Activated naive CD8-positive, alpha-beta T cell treated with anti-CD3 and anti-CD28 coated beads, Interleukin-2, amount 10 ng/mL, durations not matched to agents 7 days and 5 days (primary cell): ENCODE results near the gene CUZD1. TPM values are rescaled to one million over a fixed set of nuclear protein-coding genes. Genes with fewer than 3 reads are reported as not detected.

Experiments used
- ATAC-seq: fragments of 150-1000 bp; cut with Tn5 transposase; one replicate; pipeline ENCODE4 v1.10.0; 2021; ENCODE audit warnings: low read depth, moderate library complexity
- POLR2A ChIA-PET: fragments of 350-600 bp; sonication (Branson Sonifier 250); formaldehyde crosslinking; loops from one replicate; lab custom pipeline; 2021; ENCODE audit warnings: antibody characterized with exemption; lab: Charles Lee
- DNase-seq: peaks from one replicate; pipeline ENCODE4 v3.0.0; 2021
- H3K27ac Mint-ChIP-seq: one replicate; pipeline ENCODE4 v1.8.0; 2022; ENCODE audit warnings: mild to moderate bottlenecking, mixed read lengths
- H3K27me3 Mint-ChIP-seq: one replicate; pipeline ENCODE4 v1.8.0; 2022; ENCODE audit warnings: mild to moderate bottlenecking, moderate library complexity, mixed read lengths
- H3K36me3 Mint-ChIP-seq: one replicate; pipeline ENCODE4 v1.8.0; 2021; ENCODE audit warnings: mild to moderate bottlenecking, mixed read lengths
- H3K4me1 Mint-ChIP-seq: one replicate; pipeline ENCODE4 v1.8.0; 2021; ENCODE audit warnings: mixed read lengths
- H3K4me3 Mint-ChIP-seq: one replicate; pipeline ENCODE4 v1.8.0; 2022; ENCODE audit warnings: mild to moderate bottlenecking, moderate library complexity, mixed read lengths
- H3K9me3 Mint-ChIP-seq: one replicate; pipeline ENCODE4 v1.8.0; 2021; ENCODE audit warnings: mixed read lengths
- total RNA-seq, 2 experiments: library from RNA; stranded (reverse); gene quantifications; one replicate each; pipeline ENCODE4 v1.2.3, GENCODE V29; 2021

Gene CUZD1
- total RNA-seq, 2 experiments from 2014 or later: 3.0 to 3.4 TPM

DNA sequence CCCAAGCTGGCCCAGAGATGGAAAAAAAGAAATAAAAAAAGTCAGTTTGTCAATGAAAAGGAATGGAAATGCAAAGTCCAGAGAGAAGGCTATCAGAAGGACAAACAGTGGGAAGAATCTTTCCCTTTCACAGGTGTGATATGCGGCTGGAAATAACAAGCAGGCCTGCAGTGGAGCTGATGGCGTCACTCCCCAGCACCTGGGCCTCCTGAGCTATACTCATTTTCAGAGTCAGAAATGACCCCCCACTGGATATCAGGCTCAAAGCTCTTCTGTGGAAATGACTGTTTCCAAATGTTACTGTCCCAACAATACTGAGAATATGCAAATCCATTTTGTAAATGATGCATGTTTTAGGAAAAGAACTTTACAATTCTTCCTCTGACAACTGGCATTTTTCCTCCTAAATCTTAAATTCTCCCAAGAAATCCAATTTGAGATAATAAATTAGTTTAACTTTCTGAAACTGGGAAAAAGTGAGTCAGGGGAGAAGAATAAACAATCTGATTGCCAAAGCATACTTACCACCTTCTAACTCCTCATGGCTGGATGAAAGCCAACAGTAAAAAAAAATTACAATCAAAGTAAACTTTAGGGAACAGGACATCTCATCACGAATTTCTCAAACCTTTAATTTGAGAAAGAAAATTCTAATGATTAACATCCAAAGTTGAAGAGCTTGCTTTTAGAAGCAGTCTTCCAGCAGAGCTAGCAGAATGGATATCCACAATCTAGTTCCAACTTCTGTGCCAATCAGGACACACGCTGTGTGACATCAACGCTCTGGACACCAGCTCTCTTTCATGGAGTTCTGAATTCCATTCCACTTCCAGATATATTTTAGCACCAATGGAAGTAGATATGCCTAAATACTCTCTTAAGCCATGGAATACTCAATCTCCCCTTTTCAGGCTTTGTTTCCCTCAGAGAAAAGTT lies 5.3 kb upstream of the CUZD1 start:
- peaks cover 4% of the 10 kb centered on the region for H3K9me3 Mint-ChIP-seq
- ATAC-seq: no peak
- no peak overlapping the region for H3K27ac Mint-ChIP-seq

DNA sequence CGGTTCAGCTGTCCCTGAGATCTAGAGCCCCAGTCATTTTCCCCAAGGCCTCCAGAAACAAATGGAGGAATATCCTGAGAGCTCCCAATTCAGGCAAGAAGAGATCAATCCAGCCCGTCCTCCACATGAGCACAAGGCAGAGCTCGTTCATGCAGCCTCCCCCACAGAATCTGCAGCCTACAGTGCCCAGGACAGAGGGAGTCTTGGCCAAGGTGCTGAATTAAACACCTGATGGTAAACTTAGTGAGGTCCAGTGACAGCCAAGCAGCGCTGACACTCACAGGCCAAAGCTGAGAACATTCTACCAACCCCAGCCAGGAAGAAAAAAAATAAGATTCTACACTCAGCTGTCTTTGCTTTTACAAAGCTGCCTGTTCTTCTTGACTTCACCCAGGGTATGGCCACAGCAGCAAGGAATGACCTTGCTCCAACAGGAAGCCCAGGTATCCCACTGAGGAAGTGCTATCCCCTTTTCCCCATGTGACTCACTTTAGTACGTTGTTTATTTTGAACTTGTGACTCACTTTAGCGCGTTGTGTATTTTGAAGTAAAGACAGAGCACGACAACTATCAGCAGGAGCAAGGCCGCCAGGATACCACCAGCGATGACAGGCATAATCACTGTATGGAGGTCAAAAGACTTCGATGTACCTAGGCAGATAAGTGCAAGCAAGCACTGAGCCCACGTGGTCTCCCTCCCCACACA lies 4.4 kb upstream of the CUZD1 start:
- H3K27me3 Mint-ChIP-seq: no peaks in the 10 kb centered on the region
- peaks cover 24% of the 10 kb centered on the region for H3K4me1 Mint-ChIP-seq
- H3K27ac Mint-ChIP-seq: no peak overlapping the region
- POLR2A ChIA-PET: no interaction called here
- H3K36me3 Mint-ChIP-seq: peaks cover 58% of the 10 kb centered on the region
- H3K4me3 Mint-ChIP-seq: no peak overlapping the region
- ATAC-seq: no peak
- H3K9me3 Mint-ChIP-seq: peaks cover 4% of the 10 kb centered on the region
- no peak for DNase-seq

More for the DNA sequence above, 5.3 kb upstream of the CUZD1 start:
- Mint-ChIP-seq H3K36me3 (peaks cover 54% of the 10 kb centered on the region), H3K4me3 (no peak overlapping the region), H3K27me3 (no peaks in the 10 kb centered on the region), H3K4me1 (peaks cover 26% of the 10 kb centered on the region)
- DNase-seq: no peak
- POLR2A ChIA-PET: no interaction called here

DNA sequence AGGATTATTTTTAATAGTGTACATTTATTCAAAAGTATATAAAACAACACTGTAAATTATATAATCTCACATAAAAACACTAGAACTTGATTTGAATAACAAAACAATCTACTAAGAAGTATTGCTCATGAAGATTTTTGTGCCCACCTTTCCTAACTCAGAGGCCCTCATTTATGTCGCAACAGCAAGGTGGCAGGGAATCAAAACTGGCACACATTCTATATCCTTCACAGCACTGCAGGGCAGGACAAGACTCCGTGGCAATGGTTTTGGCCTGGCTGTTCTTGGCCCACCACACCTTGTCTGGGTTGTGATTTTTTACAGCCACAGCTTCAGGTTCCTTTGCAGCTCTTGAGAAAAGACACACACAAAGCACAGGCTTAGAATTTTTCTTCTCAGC lies 3.4 kb upstream of the CUZD1 start:
- Mint-ChIP-seq H3K4me1 (peaks cover 18% of the 10 kb centered on the region), H3K36me3 (peaks cover 54% of the 10 kb centered on the region)

DNA sequence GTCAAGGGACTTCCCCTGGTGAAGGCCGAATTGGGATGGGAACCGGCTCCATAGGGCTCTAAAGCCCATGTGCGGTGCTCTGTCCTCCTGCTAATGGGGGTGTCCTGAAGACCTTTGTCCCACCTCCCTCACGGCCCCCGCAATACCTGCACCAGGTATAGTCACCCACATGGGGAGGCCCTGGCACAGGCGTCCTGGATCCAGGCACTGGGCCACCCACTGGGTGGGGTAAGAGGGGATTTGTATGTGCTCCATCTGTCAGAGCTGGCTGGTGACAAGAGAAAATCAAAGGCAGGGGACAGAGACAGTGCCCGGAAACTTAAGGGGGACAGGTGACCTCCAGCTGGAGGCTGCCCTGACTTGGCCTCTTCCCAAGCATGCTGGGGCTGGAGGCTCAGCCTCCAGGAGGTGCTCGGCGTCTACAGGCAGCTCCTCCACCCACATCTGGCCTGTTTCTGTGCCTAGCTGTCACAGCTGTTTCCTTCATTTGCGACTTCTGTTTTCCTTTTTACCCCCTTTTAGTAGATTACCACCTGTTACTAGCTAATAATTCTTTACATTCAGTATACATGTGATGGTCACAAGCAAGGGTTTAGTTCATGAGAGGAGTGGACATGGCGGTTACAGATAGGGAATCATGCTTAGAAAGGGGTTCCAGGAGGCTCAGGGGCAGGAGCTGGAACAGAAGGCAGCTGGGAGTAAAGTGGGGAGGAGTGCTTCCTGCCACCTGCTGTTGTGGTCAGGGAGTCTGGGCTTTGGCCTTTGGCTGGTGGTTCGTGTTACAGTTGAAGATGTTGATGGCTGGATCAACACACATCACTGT lies 2.3 kb upstream of the CUZD1 start:
- no peaks in the 10 kb centered on the region for H3K27me3 Mint-ChIP-seq
- POLR2A ChIA-PET: no interaction called here
- no peak for DNase-seq
- no peak overlapping the region for H3K4me3 Mint-ChIP-seq
- peaks cover 47% of the 10 kb centered on the region for H3K36me3 Mint-ChIP-seq
- ATAC-seq: no peak
- peaks cover 9% of the 10 kb centered on the region for H3K4me1 Mint-ChIP-seq
- H3K27ac Mint-ChIP-seq: no peak overlapping the region
- peaks cover 6% of the 10 kb centered on the region for H3K9me3 Mint-ChIP-seq

More for the DNA sequence above, 3.4 kb upstream of the CUZD1 start:
- POLR2A ChIA-PET: no interaction called here
- Mint-ChIP-seq H3K4me3 (no peak overlapping the region), H3K27me3 (no peaks in the 10 kb centered on the region), H3K27ac (no peak overlapping the region), H3K9me3 (peaks cover 6% of the 10 kb centered on the region)
- ATAC-seq (no peak), DNase-seq (no peak)

DNA sequence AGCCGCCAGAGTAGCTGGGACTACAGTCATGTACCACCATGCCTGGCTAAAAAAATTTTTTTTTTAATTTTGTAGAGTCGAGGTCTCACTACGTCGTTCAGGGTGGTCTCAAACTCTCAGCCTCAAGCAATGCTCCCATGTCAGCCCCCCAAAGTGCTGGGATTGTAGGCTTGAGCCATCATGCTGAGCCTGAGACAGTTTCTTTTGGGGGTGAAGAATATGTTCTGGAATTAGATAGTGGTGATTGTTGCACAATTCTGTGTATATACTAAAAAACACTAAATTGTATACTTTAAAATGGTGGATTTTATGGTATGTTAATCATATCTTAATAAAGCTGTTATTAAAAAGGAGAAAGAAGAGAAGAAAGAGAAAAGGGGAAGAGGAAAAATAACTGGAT lies 1.5 kb downstream of the CUZD1 start:
- H3K27me3 Mint-ChIP-seq: no peaks in the 10 kb centered on the region
- H3K9me3 Mint-ChIP-seq: peaks cover 6% of the 10 kb centered on the region
- DNase-seq (no peak), ATAC-seq (no peak)
- POLR2A ChIA-PET: no interaction called here
- no peak overlapping the region for H3K4me3 Mint-ChIP-seq
- no peak overlapping the region for H3K27ac Mint-ChIP-seq
- H3K4me1 Mint-ChIP-seq: peaks cover 10% of the 10 kb centered on the region
- H3K36me3 Mint-ChIP-seq: peaks cover 47% of the 10 kb centered on the region

DNA sequence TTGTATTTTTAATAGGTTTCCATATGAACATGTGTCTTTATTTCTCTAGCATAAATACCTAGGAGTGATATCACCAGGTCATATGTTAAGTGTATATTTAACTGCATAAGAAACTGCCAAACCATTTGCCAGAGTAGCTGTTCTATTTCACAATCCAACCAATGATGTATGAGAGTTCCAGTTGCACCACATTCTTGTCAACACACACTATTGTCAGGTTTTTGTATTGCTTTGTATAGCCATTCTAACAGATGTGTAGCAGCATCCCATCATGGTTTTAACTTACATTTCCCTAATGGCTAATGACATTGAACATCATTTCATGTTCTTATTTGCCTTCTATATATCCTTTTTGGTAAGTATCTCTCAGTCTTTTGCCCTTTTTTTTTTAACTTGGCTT lies 4.1 kb downstream of the CUZD1 start:
- no peak for ATAC-seq
- DNase-seq: no peak
- H3K36me3 Mint-ChIP-seq: peaks cover 59% of the 10 kb centered on the region
- no peak overlapping the region for H3K4me3 Mint-ChIP-seq
- H3K27ac Mint-ChIP-seq: no peak overlapping the region
- no peaks in the 10 kb centered on the region for H3K27me3 Mint-ChIP-seq
- peaks cover 5% of the 10 kb centered on the region for H3K4me1 Mint-ChIP-seq
- peaks cover 4% of the 10 kb centered on the region for H3K9me3 Mint-ChIP-seq
- POLR2A ChIA-PET: no interaction called here

DNA sequence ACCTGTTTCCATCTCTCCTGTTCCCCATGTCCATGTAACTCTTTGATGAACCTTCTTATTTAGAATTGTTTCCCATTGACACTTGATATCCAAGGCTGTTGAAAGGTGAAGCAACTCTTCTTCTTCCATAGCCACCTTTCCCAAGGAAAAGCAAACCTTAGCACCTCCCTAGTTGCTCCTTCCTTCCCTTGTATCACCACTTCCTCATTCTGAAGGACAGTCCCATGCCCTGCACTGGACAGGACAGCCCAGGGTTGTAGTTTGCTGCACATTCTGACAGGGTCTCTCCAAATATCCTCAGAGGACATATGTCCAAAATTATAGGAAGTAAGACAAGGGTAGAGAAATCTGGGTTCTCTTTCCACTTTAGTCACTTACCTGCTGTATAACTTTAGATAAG lies 6.2 kb downstream of the CUZD1 start:
- peaks cover 52% of the 10 kb centered on the region for H3K36me3 Mint-ChIP-seq
- POLR2A ChIA-PET: no interaction called here

DNA sequence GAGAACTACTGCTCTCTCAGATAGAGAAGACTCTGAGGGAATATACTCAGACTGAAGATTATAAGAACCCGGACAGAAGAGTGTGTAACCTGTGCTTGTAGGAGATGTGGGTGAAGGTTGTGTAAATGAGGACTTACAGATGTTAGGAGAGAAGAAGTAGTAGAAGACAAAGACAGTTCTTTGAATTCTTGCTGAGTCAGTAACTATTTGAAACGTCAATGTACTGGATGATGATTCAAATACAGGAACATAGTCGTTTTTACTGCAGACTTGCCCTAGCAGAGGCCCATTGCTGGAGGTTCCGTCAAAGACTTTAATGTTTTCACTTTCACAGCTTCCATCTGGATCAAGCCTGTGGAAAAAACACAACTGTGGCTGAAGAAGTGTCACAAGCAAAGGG lies 6.8 kb downstream of the CUZD1 start:
- Mint-ChIP-seq H3K36me3 (peaks cover 51% of the 10 kb centered on the region), H3K27ac (no peak overlapping the region), H3K9me3 (peaks cover 2% of the 10 kb centered on the region), H3K4me1 (peaks cover 2% of the 10 kb centered on the region), H3K27me3 (no peaks in the 10 kb centered on the region), H3K4me3 (no peak overlapping the region)
- DNase-seq: no peak
- no peak for ATAC-seq
- POLR2A ChIA-PET: no interaction called here

More for the DNA sequence above, 6.2 kb downstream of the CUZD1 start:
- peaks cover 2% of the 10 kb centered on the region for H3K4me1 Mint-ChIP-seq
- peaks cover 2% of the 10 kb centered on the region for H3K9me3 Mint-ChIP-seq
- H3K27ac Mint-ChIP-seq: peak overlapping the region; percentile 59
- DNase-seq: no peak
- H3K4me3 Mint-ChIP-seq: no peak overlapping the region
- H3K27me3 Mint-ChIP-seq: no peaks in the 10 kb centered on the region
- no peak for ATAC-seq

DNA sequence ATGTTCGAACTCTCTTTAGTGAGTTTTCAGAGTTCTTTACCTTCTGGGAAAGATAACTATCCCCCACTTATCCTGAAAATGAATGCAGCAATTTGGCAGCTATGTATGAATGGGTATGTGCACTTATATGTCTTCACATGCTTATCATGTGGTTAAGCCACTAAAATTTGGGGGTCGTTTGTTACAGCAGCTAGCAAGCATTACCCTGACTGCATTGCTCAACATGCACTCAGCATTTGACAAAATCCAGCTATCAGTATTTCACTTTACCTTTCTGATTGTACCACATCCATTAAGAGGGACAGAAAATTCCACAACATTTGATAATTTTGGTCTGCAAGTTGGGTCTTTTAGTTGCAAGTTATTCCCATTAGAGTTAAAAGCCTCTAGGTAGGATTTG lies 9.7 kb downstream of the CUZD1 start:
- no peaks in the 10 kb centered on the region for H3K27me3 Mint-ChIP-seq
- no peak overlapping the region for H3K27ac Mint-ChIP-seq
- POLR2A ChIA-PET: no interaction called here
- DNase-seq (no peak), ATAC-seq (no peak)
- no peak overlapping the region for H3K4me3 Mint-ChIP-seq
- peaks cover 3% of the 10 kb centered on the region for H3K9me3 Mint-ChIP-seq
- H3K36me3 Mint-ChIP-seq: peaks cover 54% of the 10 kb centered on the region
- peaks cover 2% of the 10 kb centered on the region for H3K4me1 Mint-ChIP-seq

DNA sequence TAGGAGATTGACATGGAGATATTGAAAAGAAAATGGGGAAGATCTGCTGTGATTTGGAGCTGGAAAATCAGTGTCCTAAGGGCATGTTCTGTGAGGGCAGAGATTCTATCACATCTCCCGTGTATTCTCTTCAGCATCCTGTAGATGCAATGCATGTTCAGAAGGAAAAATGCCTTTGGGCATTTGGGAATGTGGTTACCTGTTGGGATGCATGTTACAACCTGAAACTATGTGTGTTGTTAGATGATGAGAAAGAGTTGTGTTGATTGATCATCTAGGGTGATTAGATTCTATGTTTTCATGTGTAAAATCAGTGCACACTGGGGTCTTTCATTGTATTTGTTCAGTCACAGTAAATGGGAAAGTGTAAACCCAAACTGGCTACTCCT lies 14.7 kb downstream of the CUZD1 start:
- Mint-ChIP-seq H3K27ac (no peak overlapping the region), H3K27me3 (peaks cover 3% of the 10 kb centered on the region), H3K9me3 (peaks cover 3% of the 10 kb centered on the region), H3K4me1 (no peaks in the 10 kb centered on the region), H3K4me3 (no peak overlapping the region), H3K36me3 (peaks cover 28% of the 10 kb centered on the region)
- no peak for ATAC-seq
- POLR2A ChIA-PET: no interaction called here
- DNase-seq: no peak

DNA sequence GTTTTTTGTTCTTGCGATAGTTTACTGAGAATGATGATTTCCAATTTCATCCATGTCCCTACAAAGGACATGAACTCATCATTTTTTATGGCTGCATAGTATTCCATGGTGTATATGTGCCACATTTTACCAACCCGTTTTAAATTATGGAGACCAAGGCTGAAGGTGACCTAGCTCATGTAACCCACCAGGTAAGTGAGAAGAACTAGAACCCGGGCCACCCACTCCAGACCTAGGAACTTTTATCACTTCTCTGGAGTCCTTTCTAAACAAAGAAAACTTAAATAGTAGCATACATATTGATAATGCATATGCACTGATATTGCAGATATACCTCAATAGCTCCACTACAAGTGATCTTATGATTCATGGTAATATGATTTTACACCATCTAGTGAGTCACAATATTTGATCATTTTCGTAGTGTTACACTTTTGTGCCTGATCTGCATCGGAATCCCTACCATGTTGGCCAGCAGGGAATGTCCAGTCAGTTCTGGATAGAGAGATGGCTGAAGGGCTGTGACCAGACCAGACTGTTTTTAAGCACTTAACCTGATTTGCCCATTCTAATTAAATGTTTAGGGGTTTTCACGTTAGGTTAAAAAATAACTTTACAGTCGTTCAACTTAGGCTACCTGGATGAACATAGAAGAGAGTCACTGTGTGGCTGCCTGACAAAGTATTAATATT lies 15.2 kb downstream of the CUZD1 start:
- H3K27ac Mint-ChIP-seq: no peak overlapping the region
- peaks cover 26% of the 10 kb centered on the region for H3K36me3 Mint-ChIP-seq
- no peak overlapping the region for H3K4me3 Mint-ChIP-seq
- peaks cover 8% of the 10 kb centered on the region for H3K27me3 Mint-ChIP-seq
- no peaks in the 10 kb centered on the region for H3K4me1 Mint-ChIP-seq
- H3K9me3 Mint-ChIP-seq: peaks cover 3% of the 10 kb centered on the region
- POLR2A ChIA-PET: no interaction called here
- DNase-seq (no peak), ATAC-seq (no peak)

DNA sequence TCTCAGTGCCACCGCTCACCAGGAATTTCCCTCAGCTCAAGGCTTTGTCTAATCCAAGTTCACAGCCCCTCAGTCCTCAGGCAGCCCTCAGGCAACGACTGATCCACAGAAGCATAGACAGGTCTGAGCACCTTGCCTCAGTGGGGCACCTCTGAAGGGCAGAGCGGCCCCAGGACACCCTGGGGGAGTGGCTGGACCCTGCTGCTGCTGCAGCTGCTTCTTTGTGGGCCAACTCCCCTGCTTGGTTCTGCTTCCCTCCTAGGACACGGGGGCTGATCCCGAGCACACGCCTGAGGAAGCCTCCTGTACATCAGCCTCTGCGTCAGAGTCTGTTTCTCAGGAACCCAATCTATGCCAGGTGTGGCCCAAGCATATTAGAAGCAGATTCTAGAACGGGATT lies 16.2 kb downstream of the CUZD1 start:
- no peak for ATAC-seq
- peaks cover 3% of the 10 kb centered on the region for H3K9me3 Mint-ChIP-seq

More for the DNA sequence above, 16.2 kb downstream of the CUZD1 start:
- DNase-seq: no peak
- POLR2A ChIA-PET: no interaction called here
- H3K4me3 Mint-ChIP-seq: no peak overlapping the region
- no peaks in the 10 kb centered on the region for H3K4me1 Mint-ChIP-seq
- H3K36me3 Mint-ChIP-seq: peaks cover 24% of the 10 kb centered on the region
- no peak overlapping the region for H3K27ac Mint-ChIP-seq
- peaks cover 9% of the 10 kb centered on the region for H3K27me3 Mint-ChIP-seq
